Nephron progenitor cell (in vitro differentiated cells): ENCODE data around the gene TNS1.

ENCODE experiments used
- DNase-seq: peaks from one replicate; pipeline ENCODE4 v3.0.0; 2021
- H3K27ac Mint-ChIP-seq: 2 replicates; pipeline ENCODE4 v1.8.0; 2021; ENCODE audit warnings: mild to moderate bottlenecking, moderate library complexity, mixed read lengths
- H3K27me3 Mint-ChIP-seq: 2 replicates; pipeline ENCODE4 v1.8.0; 2021; ENCODE audit warnings: mild to moderate bottlenecking, low read depth, mixed read lengths; ENCODE audit not compliant: poor library complexity
- H3K36me3 Mint-ChIP-seq: 2 replicates; pipeline ENCODE4 v1.8.0; 2021; ENCODE audit warnings: low read depth, mixed read lengths
- H3K4me1 Mint-ChIP-seq: 2 replicates; pipeline ENCODE4 v1.8.0; 2021; ENCODE audit warnings: mixed read lengths
- H3K4me3 Mint-ChIP-seq: 2 replicates; pipeline ENCODE4 v1.8.0; 2021; ENCODE audit warnings: mild to moderate bottlenecking, moderate library complexity, mixed read lengths
- H3K9me3 Mint-ChIP-seq: 2 replicates; pipeline ENCODE4 v1.8.0; 2021; ENCODE audit warnings: mild to moderate bottlenecking, moderate library complexity, mixed read lengths
- TF ChIP-seq, protein P1 (sequence below): fragments of 200-600 bp; sonication (generic); IDR thresholded peaks from 2 replicates; pipeline ENCODE4 v1.5.0; 2021; ENCODE audit warnings: antibody characterized with exemption

The TNS1 gene

GRCh38 chr2:217933617-217933993 lies 69.2 kb downstream of the TNS1 start:
- Mint-ChIP-seq H3K27ac (no peak overlapping the region), H3K36me3 (no peaks in the 10 kb centered on the region), H3K27me3 (no peaks in the 10 kb centered on the region), H3K4me3 (no peak overlapping the region), H3K4me1 (peaks cover 97% of the 10 kb centered on the region), H3K9me3 (no peaks in the 10 kb centered on the region)
- TF ChIP-seq, protein P1, sequence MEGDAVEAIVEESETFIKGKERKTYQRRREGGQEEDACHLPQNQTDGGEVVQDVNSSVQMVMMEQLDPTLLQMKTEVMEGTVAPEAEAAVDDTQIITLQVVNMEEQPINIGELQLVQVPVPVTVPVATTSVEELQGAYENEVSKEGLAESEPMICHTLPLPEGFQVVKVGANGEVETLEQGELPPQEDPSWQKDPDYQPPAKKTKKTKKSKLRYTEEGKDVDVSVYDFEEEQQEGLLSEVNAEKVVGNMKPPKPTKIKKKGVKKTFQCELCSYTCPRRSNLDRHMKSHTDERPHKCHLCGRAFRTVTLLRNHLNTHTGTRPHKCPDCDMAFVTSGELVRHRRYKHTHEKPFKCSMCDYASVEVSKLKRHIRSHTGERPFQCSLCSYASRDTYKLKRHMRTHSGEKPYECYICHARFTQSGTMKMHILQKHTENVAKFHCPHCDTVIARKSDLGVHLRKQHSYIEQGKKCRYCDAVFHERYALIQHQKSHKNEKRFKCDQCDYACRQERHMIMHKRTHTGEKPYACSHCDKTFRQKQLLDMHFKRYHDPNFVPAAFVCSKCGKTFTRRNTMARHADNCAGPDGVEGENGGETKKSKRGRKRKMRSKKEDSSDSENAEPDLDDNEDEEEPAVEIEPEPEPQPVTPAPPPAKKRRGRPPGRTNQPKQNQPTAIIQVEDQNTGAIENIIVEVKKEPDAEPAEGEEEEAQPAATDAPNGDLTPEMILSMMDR, result no peak
- no peak for DNase-seq

GRCh38 chr2:217932803-217933616 lies 69.8 kb downstream of the TNS1 start:
- DNase-seq, result no peak
- H3K27ac Mint-ChIP-seq, result peak overlapping the region; percentile 14
- no peaks in the 10 kb centered on the region for H3K36me3 Mint-ChIP-seq
- H3K4me1 Mint-ChIP-seq, result peaks cover 96% of the 10 kb centered on the region
- TF ChIP-seq, protein P1, result no peak
- peak overlapping the region; percentile 33 for H3K4me3 Mint-ChIP-seq
- no peaks in the 10 kb centered on the region for H3K9me3 Mint-ChIP-seq
- H3K27me3 Mint-ChIP-seq, result no peaks in the 10 kb centered on the region

DNA sequence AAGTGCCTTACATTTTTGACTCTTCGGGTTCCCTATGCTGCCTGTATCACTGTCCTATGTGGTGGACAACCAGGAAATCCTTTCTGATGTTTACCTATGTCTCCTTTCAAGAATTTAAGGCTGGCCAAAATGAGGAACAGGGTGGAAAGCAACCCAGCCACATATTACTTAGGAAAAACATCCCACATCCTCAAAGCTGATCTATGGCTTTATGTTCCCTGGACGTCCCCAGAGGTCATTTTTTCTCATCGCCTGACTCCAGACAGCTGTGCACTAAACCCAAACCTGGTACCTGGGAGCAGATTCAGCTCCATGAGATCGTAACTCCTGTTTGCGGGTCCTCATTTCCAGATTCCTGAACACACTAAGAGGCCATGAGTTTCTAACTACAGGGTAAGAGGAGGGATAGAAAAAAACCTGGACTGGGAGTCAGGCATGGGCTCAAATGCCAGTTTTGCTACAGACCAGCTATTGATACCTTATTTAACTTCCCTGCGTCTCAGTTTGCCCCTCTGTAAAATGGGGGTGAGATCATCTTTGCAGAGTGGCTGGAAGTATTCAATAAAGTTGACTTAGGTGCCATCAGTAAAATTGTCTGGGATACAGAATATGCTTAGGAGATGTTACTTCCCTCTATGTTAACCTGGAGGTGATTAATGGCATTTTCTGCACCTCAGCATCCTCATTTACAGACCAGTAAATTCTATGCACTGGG lies 70.8 kb downstream of the TNS1 start:
- peak overlapping the region; percentile 48 for H3K27ac Mint-ChIP-seq
- H3K36me3 Mint-ChIP-seq, result no peaks in the 10 kb centered on the region
- H3K4me3 Mint-ChIP-seq, result no peak overlapping the region
- peaks cover 3% of the 10 kb centered on the region for H3K27me3 Mint-ChIP-seq
- no peak for DNase-seq
- TF ChIP-seq, protein P1, result no peak
- peaks cover 95% of the 10 kb centered on the region for H3K4me1 Mint-ChIP-seq
- no peaks in the 10 kb centered on the region for H3K9me3 Mint-ChIP-seq

DNA sequence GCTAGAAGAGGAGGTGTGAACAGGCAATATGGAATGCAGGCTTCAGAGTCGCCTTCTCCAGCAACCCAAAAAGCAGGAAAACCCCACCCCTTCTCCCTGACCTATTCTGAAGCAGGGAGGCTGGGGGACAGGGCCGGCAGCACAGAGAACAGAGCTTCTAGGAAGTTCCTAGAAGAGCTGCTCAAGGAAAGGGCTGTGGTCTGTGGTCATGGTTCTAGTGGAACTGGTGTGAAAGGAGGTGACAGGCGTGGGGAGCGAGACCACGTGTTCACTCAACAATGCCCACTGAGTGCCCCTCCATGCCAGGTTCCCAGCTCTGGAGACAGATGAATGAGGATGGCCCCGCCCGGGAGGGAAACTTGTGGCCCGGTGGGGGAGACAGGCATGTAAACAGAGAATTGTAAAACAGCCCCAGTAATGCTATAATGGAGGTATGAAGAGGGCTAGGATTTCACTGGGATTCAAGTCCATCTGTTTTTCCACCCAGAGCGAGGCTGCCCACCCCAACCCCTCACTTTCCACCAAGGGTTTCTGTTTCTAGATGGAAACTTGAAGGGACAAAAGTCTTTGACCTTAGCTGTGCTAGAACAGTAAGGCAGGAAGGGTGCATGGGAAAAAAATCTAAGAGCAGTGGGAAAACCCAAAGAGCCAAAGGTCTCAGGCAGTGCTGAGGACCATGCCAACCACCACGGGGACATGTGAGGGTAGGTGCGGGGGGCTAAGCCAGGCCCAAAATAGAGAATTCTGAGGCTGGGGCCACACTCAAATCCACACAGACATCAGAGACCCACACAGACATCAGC lies 71.8 kb downstream of the TNS1 start:
- Mint-ChIP-seq H3K4me1 (peaks cover 86% of the 10 kb centered on the region), H3K4me3 (no peak overlapping the region), H3K9me3 (no peaks in the 10 kb centered on the region), H3K27ac (peak overlapping the region; percentile 76), H3K36me3 (no peaks in the 10 kb centered on the region), H3K27me3 (peaks cover 5% of the 10 kb centered on the region)
- TF ChIP-seq, protein P1, result no peak
- DNase-seq, result no peak

DNA sequence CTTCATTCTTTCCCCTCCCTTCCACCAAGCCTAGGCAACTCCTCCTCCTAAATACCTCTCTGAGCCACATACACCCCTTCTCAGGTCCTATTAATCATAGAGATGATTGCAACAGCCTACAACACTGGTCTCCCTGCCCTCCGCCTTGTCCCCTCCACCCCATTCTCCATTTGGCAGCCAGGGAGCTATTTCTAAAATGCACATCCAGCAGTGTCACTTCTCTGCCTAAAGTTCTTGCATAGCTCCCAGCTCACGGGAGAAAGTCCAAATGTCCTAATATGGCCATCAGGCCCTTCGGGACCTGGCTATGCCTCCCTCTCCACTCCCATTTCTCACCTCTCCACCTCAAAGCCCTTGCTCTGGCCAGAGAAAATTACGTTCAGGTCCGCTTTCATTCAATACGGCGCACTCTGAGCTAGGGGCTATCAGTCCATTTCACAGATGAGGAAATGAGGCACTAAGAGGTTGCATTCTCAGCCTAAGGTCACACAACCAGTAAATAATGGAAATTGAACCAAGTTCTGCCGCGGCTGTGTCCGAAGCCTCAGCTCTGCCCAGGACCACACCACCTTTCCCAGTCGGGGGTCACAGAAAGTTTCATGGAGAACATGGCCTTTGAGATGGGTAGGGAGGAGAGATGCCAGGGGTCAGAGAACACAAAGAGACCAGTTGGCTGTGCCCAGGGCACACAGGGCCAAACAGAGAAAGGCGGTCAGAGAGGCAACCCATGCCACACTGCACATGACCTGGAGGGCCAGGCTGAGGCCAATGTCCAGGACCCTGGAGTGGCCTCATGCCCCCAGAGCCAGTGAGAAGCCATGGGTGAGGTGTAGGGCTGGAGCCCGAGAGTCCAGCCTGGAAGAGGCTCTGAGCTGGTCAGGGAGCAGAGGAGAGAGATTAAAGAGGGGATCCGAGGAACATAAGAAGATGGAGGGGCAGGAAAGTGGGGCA lies 72.8 kb downstream of the TNS1 start:
- TF ChIP-seq, protein P1, result no peak
- peaks cover 5% of the 10 kb centered on the region for H3K27me3 Mint-ChIP-seq
- H3K9me3 Mint-ChIP-seq, result no peaks in the 10 kb centered on the region
- H3K4me3 Mint-ChIP-seq, result no peak overlapping the region
- no peaks in the 10 kb centered on the region for H3K36me3 Mint-ChIP-seq
- H3K4me1 Mint-ChIP-seq, result peaks cover 76% of the 10 kb centered on the region
- no peak for DNase-seq
- peak overlapping the region; percentile 22 for H3K27ac Mint-ChIP-seq
